ENCODE measurements around the gene NOS1AP.

- TF ChIP-seq EZH2 (IDR thresholded peaks at IDR 0.05; ENCODE audit: low read depth, unreplicated experiment): no peak
- no peak for TF ChIP-seq CTCF (conservative IDR thresholded peaks at IDR 0.05; ENCODE audit: low read depth in 2 of 2)
- no peak for TF ChIP-seq JUNB (IDR thresholded peaks at IDR 0.05; ENCODE audit: unreplicated experiment)
Measured at GRCh38 chr1:162385280-162385623, 315.8 kb downstream of the NOS1AP start.
